ENCODE measurements around the gene IL23R.

IL23R gene

GRCh38 chr1:67256291-67257172, 90.3 kb downstream of the IL23R start:
- no peaks in the 10 kb centered on the region for H3K79me1 ChIP-seq (replicated peaks; ENCODE audit: low read length, poor library complexity, severe bottlenecking)
- no peak overlapping the region for H2AK5ac ChIP-seq (ENCODE audit: low read length, severe bottlenecking)
- H3K4me3 ChIP-seq (ENCODE audit: insufficient read depth in 1 of 2, low read depth in 1 of 2, low read length in 2 of 2) = no peak overlapping the region
- no peak for DNase-seq
- no peak overlapping the region for H2AFZ ChIP-seq (ENCODE audit: low read depth, low read length)
- no peak overlapping the region for H2BK120ac ChIP-seq (ENCODE audit: low read depth, low read length)
- no peak overlapping the region for H3K4ac ChIP-seq (ENCODE audit: low read depth in 1 of 2, low read length in 2 of 2)
- no peak overlapping the region for H3K9ac ChIP-seq (ENCODE audit: low read length)
- H3K9me3 ChIP-seq (ENCODE audit: control insufficient read depth, low read length) = peaks cover 6% of the 10 kb centered on the region
- no peak overlapping the region for H3K4me2 ChIP-seq (ENCODE audit: low read length, poor library complexity, severe bottlenecking)
- H3K4me1 ChIP-seq (ENCODE audit: control insufficient read depth, insufficient read depth, low read depth, low read length) = no peaks in the 10 kb centered on the region
- no peak overlapping the region for H2BK15ac ChIP-seq (ENCODE audit: low read depth, poor library complexity, severe bottlenecking)
- H3K18ac ChIP-seq (ENCODE audit: low read depth in 1 of 2, low read length in 2 of 2) = no peak overlapping the region
- no peak overlapping the region for H2BK5ac ChIP-seq (ENCODE audit: low read depth, low read length, poor library complexity, severe bottlenecking)
- no peak overlapping the region for H3K27ac ChIP-seq (ENCODE audit: low read length, poor library complexity, severe bottlenecking)
- no peak overlapping the region for H3K14ac ChIP-seq (ENCODE audit: low read length in 2 of 2)
- H3K36me3 ChIP-seq (ENCODE audit: control insufficient read depth in 1 of 2, insufficient read depth in 2 of 2, low read depth in 1 of 2, low read length in 2 of 2) = no peaks in the 10 kb centered on the region
- no peak overlapping the region for H4K91ac ChIP-seq (ENCODE audit: low read length)
- H3K23ac ChIP-seq (ENCODE audit: low read length in 2 of 2) = no peak overlapping the region
- 50% methylated on average over 2 of the region's 2 CpGs for WGBS
- H2BK12ac ChIP-seq (ENCODE audit: low read length in 2 of 2) = no peak overlapping the region
- H4K8ac ChIP-seq (ENCODE audit: low read length) = no peak overlapping the region
- H3K27me3 ChIP-seq (ENCODE audit: control insufficient read depth in 1 of 2, insufficient read depth in 1 of 2, low read length in 2 of 2) = no peaks in the 10 kb centered on the region

GRCh38 chr1:67257173-67257535, 90.9 kb downstream of the IL23R start:
- H4K8ac ChIP-seq (ENCODE audit: low read length) = peak overlapping the region; percentile 35
- H3K27me3 ChIP-seq (ENCODE audit: control insufficient read depth in 1 of 2, insufficient read depth in 1 of 2, low read length in 2 of 2) = no peaks in the 10 kb centered on the region
- no peaks in the 10 kb centered on the region for H3K79me1 ChIP-seq (replicated peaks; ENCODE audit: low read length, poor library complexity, severe bottlenecking)
- no peak overlapping the region for H3K9ac ChIP-seq (ENCODE audit: low read length)
- H3K23ac ChIP-seq (ENCODE audit: low read length in 2 of 2) = no peak overlapping the region
- no peak overlapping the region for H4K91ac ChIP-seq (ENCODE audit: low read length)
- no peak overlapping the region for H2BK120ac ChIP-seq (ENCODE audit: low read depth, low read length)
- H2AK5ac ChIP-seq (ENCODE audit: low read length, severe bottlenecking) = no peak overlapping the region
- no peak overlapping the region for H2BK5ac ChIP-seq (ENCODE audit: low read depth, low read length, poor library complexity, severe bottlenecking)
- no peak overlapping the region for H2BK12ac ChIP-seq (ENCODE audit: low read length in 2 of 2)
- 89% methylated on average over 2 of the region's 5 CpGs for WGBS
- no peak for DNase-seq
- no peak overlapping the region for H3K27ac ChIP-seq (ENCODE audit: low read length, poor library complexity, severe bottlenecking)
- no peak overlapping the region for H3K4ac ChIP-seq (ENCODE audit: low read depth in 1 of 2, low read length in 2 of 2)
- H2BK15ac ChIP-seq (ENCODE audit: low read depth, poor library complexity, severe bottlenecking) = no peak overlapping the region
- peaks cover 4% of the 10 kb centered on the region for H3K9me3 ChIP-seq (ENCODE audit: control insufficient read depth, low read length)
- no peak overlapping the region for H3K4me3 ChIP-seq (ENCODE audit: insufficient read depth in 1 of 2, low read depth in 1 of 2, low read length in 2 of 2)
- no peak overlapping the region for H3K14ac ChIP-seq (ENCODE audit: low read length in 2 of 2)
- H3K4me2 ChIP-seq (ENCODE audit: low read length, poor library complexity, severe bottlenecking) = no peak overlapping the region
- no peak overlapping the region for H3K18ac ChIP-seq (ENCODE audit: low read depth in 1 of 2, low read length in 2 of 2)
- H3K36me3 ChIP-seq (ENCODE audit: control insufficient read depth in 1 of 2, insufficient read depth in 2 of 2, low read depth in 1 of 2, low read length in 2 of 2) = no peaks in the 10 kb centered on the region
- no peak overlapping the region for H2AFZ ChIP-seq (ENCODE audit: low read depth, low read length)
- H3K4me1 ChIP-seq (ENCODE audit: control insufficient read depth, insufficient read depth, low read depth, low read length) = no peaks in the 10 kb centered on the region

- Histone ChIP-seq H2BK120ac (ENCODE audit: low read depth, low read length) (no peak overlapping the region), H4K8ac (ENCODE audit: low read length) (no peak overlapping the region), H3K14ac (ENCODE audit: low read length in 2 of 2) (no peak overlapping the region), H2AK5ac (ENCODE audit: low read length, severe bottlenecking) (no peak overlapping the region), H3K4me2 (ENCODE audit: low read length, poor library complexity, severe bottlenecking) (no peak overlapping the region), H3K4me3 (ENCODE audit: insufficient read depth in 1 of 2, low read depth in 1 of 2, low read length in 2 of 2) (no peak overlapping the region), H3K9me3 (ENCODE audit: control insufficient read depth, low read length) (no peaks in the 10 kb centered on the region), H3K4ac (ENCODE audit: low read depth in 1 of 2, low read length in 2 of 2) (no peak overlapping the region), H3K18ac (ENCODE audit: low read depth in 1 of 2, low read length in 2 of 2) (no peak overlapping the region), H3K9ac (ENCODE audit: low read length) (no peak overlapping the region), H2BK12ac (ENCODE audit: low read length in 2 of 2) (no peak overlapping the region), H3K36me3 (ENCODE audit: control insufficient read depth in 1 of 2, insufficient read depth in 2 of 2, low read depth in 1 of 2, low read length in 2 of 2) (no peaks in the 10 kb centered on the region), H2AFZ (ENCODE audit: low read depth, low read length) (no peak overlapping the region), H3K23ac (ENCODE audit: low read length in 2 of 2) (no peak overlapping the region), H4K91ac (ENCODE audit: low read length) (no peak overlapping the region), H3K4me1 (ENCODE audit: control insufficient read depth, insufficient read depth, low read depth, low read length) (no peaks in the 10 kb centered on the region), H3K27ac (ENCODE audit: low read length, poor library complexity, severe bottlenecking) (no peak overlapping the region), H2BK5ac (ENCODE audit: low read depth, low read length, poor library complexity, severe bottlenecking) (no peak overlapping the region), H3K79me1 (replicated peaks; ENCODE audit: low read length, poor library complexity, severe bottlenecking) (no peaks in the 10 kb centered on the region), H3K27me3 (ENCODE audit: control insufficient read depth in 1 of 2, insufficient read depth in 1 of 2, low read length in 2 of 2) (no peaks in the 10 kb centered on the region), H2BK15ac (ENCODE audit: low read depth, poor library complexity, severe bottlenecking) (no peak overlapping the region)
- DNase-seq = no peak
- WGBS = 56% methylated on average over 3 of the region's 4 CpGs
These were observed 95.4 kb downstream of the IL23R start for GRCh38 chr1:67261680-67262079.

- Histone ChIP-seq H3K4me1 (ENCODE audit: control insufficient read depth, insufficient read depth, low read depth, low read length) (no peaks in the 10 kb centered on the region), H3K27me3 (ENCODE audit: control insufficient read depth in 1 of 2, insufficient read depth in 1 of 2, low read length in 2 of 2) (no peaks in the 10 kb centered on the region), H2BK12ac (ENCODE audit: low read length in 2 of 2) (no peak overlapping the region), H3K18ac (ENCODE audit: low read depth in 1 of 2, low read length in 2 of 2) (no peak overlapping the region), H3K4me2 (ENCODE audit: low read length, poor library complexity, severe bottlenecking) (no peak overlapping the region), H2AFZ (ENCODE audit: low read depth, low read length) (no peak overlapping the region), H2AK5ac (ENCODE audit: low read length, severe bottlenecking) (no peak overlapping the region), H2BK5ac (ENCODE audit: low read depth, low read length, poor library complexity, severe bottlenecking) (no peak overlapping the region), H3K4ac (ENCODE audit: low read depth in 1 of 2, low read length in 2 of 2) (no peak overlapping the region), H3K9me3 (ENCODE audit: control insufficient read depth, low read length) (no peaks in the 10 kb centered on the region), H2BK120ac (ENCODE audit: low read depth, low read length) (no peak overlapping the region), H3K14ac (ENCODE audit: low read length in 2 of 2) (no peak overlapping the region), H4K91ac (ENCODE audit: low read length) (no peak overlapping the region), H3K79me1 (replicated peaks; ENCODE audit: low read length, poor library complexity, severe bottlenecking) (no peaks in the 10 kb centered on the region), H3K4me3 (ENCODE audit: insufficient read depth in 1 of 2, low read depth in 1 of 2, low read length in 2 of 2) (no peak overlapping the region), H3K36me3 (ENCODE audit: control insufficient read depth in 1 of 2, insufficient read depth in 2 of 2, low read depth in 1 of 2, low read length in 2 of 2) (no peaks in the 10 kb centered on the region), H3K27ac (ENCODE audit: low read length, poor library complexity, severe bottlenecking) (no peak overlapping the region), H3K23ac (ENCODE audit: low read length in 2 of 2) (no peak overlapping the region), H2BK15ac (ENCODE audit: low read depth, poor library complexity, severe bottlenecking) (no peak overlapping the region), H4K8ac (ENCODE audit: low read length) (no peak overlapping the region), H3K9ac (ENCODE audit: low read length) (no peak overlapping the region)
- no peak for DNase-seq
- 60% methylated on average over 1 of the region's 5 CpGs for WGBS
These were observed 96.5 kb downstream of the IL23R start for GRCh38 chr1:67262735-67263134.

All from mesenchymal stem cell (in vitro differentiated cells and primary cell).